SK-N-SH treated with all-trans-retinoic acid at 6 μM for 48 hours (cell line): ENCODE results near the gene ZAR1L.

Experiments used
- ATAC-seq: fragments of 200-7000 bp; cut with Tn5 transposase; 3 replicates; pipeline ENCODE4 v1.9.1; 2020; ENCODE audit warnings: mild to moderate bottlenecking, moderate library complexity
- ARNTL ChIP-seq: fragments of 450-650 bp; formaldehyde crosslinking; IDR thresholded peaks from 2 replicates; pipeline ENCODE4 v1.5.0; 2020; ENCODE audit warnings: low read depth, mild to moderate bottlenecking, moderate library complexity, borderline replicate concordance
- BACH2 ChIP-seq: fragments of 250-450 bp; sonication (Bioruptor Pico); IDR thresholded peaks from 2 replicates; pipeline ENCODE4 v1.9.0; 2021; ENCODE audit warnings: mild to moderate bottlenecking, borderline replicate concordance
- CSDC2 ChIP-seq: fragments of 250-450 bp; sonication (Bioruptor Pico); IDR thresholded peaks from 2 replicates; pipeline ENCODE4 v1.5.0; 2020; ENCODE audit warnings: mild to moderate bottlenecking, moderate library complexity
- ESRRG ChIP-seq: fragments of 250-450 bp; sonication (Bioruptor Pico); IDR thresholded peaks from 2 replicates; pipeline ENCODE4 v1.6.1; 2021; ENCODE audit warnings: mild to moderate bottlenecking
- GLIS3 ChIP-seq: fragments of 250-450 bp; sonication (Bioruptor Pico); IDR thresholded peaks from 2 replicates; pipeline ENCODE4 v1.5.0; 2020; ENCODE audit warnings: mild to moderate bottlenecking, moderate library complexity
- ISL1 ChIP-seq: fragments of 250-450 bp; sonication (Bioruptor Pico); IDR thresholded peaks from 2 replicates; pipeline ENCODE4 v2.1.2; 2022; ENCODE audit warnings: mild to moderate bottlenecking, moderate library complexity
- OSR1 ChIP-seq: fragments of 250-450 bp; sonication (Bioruptor Pico); IDR thresholded peaks from 2 replicates; pipeline ENCODE4 v1.8.0; 2022; ENCODE audit warnings: moderate library complexity, mild to moderate bottlenecking, inconsistent platforms
- POU6F1 ChIP-seq: fragments of 250-450 bp; sonication (Bioruptor Pico); IDR thresholded peaks from 2 replicates; pipeline ENCODE4 v1.8.0; 2021; ENCODE audit warnings: low read depth, mild to moderate bottlenecking, moderate library complexity, borderline replicate concordance
- PPARA ChIP-seq: fragments of 250-450 bp; sonication (Bioruptor Pico); IDR thresholded peaks from 2 replicates; pipeline ENCODE4 v1.5.0; 2020; ENCODE audit warnings: mild to moderate bottlenecking, borderline replicate concordance
- RARB ChIP-seq: fragments of 250-450 bp; sonication (Bioruptor Pico); IDR thresholded peaks from 2 replicates; pipeline ENCODE4 v1.8.0; 2021; ENCODE audit warnings: mild to moderate bottlenecking, moderate library complexity
- SNAI2 ChIP-seq: fragments of 250-450 bp; sonication (Bioruptor Pico); IDR thresholded peaks from 2 replicates; pipeline ENCODE4 v1.5.0; 2020; ENCODE audit warnings: mild to moderate bottlenecking, moderate library complexity
- TCF4 ChIP-seq: fragments of 250-450 bp; sonication (Bioruptor Pico); IDR thresholded peaks from 2 replicates; pipeline ENCODE4 v1.8.0; 2021; ENCODE audit warnings: mild to moderate bottlenecking, moderate library complexity, borderline replicate concordance
- TOX ChIP-seq: fragments of 250-450 bp; sonication (Bioruptor Pico); IDR thresholded peaks from 2 replicates; pipeline ENCODE4 v1.8.0; 2021; ENCODE audit warnings: mild to moderate bottlenecking, moderate library complexity, borderline replicate concordance
- ZFP30 ChIP-seq: fragments of 450-650 bp; formaldehyde crosslinking; IDR thresholded peaks from 2 replicates; pipeline ENCODE4 v1.5.0; 2022; ENCODE audit warnings: mild to moderate bottlenecking, moderate library complexity
- ZNF565 ChIP-seq: fragments of 450-650 bp; formaldehyde crosslinking; conservative IDR thresholded peaks from 2 replicates; pipeline ENCODE4 v1.5.0; 2020; ENCODE audit warnings: low read depth, mild to moderate bottlenecking, moderate library complexity
- ZNF70 ChIP-seq: fragments of 450-650 bp; formaldehyde crosslinking; IDR thresholded peaks from 2 replicates; pipeline ENCODE4 v1.5.0; 2020; ENCODE audit warnings: mild to moderate bottlenecking, moderate library complexity
- ZNF8 ChIP-seq: fragments of 450-650 bp; formaldehyde crosslinking; IDR thresholded peaks from 2 replicates; pipeline ENCODE4 v1.5.0; 2020; ENCODE audit warnings: mild to moderate bottlenecking, moderate library complexity
- TF ChIP-seq, protein P1 (sequence below): fragments of 250-450 bp; sonication (Bioruptor Pico); IDR thresholded peaks from 2 replicates; pipeline ENCODE4 v1.5.0; 2020; ENCODE audit warnings: mild to moderate bottlenecking, moderate library complexity
- TF ChIP-seq, protein P2 (sequence below): fragments of 250-450 bp; sonication (Bioruptor Pico); IDR thresholded peaks from 2 replicates; pipeline ENCODE4 v1.8.0; 2020; ENCODE audit warnings: mild to moderate bottlenecking, moderate library complexity, borderline replicate concordance
- TF ChIP-seq, protein P3 (sequence below): fragments of 250-450 bp; sonication (Bioruptor Pico); IDR thresholded peaks from 2 replicates; pipeline ENCODE4 v1.5.1; 2021; ENCODE audit warnings: mild to moderate bottlenecking, moderate library complexity

The ZAR1L gene

DNA sequence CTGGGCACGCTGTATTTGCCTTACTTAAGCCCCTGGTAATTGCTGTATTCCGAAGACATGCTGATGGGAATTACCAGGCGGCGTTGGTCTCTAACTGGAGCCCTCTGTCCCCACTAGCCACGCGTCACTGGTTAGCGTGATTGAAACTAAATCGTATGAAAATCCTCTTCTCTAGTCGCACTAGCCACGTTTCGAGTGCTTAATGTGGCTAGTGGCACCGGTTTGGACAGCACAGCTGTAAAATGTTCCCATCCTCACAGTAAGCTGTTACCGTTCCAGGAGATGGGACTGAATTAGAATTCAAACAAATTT is 821 bp upstream of the ZAR1L start (continued):
- no peak for TF ChIP-seq ISL1 (CRISPR knock-in tag)
- TF ChIP-seq ZNF8 = no peak
- TF ChIP-seq ZNF565 = no peak

DNA sequence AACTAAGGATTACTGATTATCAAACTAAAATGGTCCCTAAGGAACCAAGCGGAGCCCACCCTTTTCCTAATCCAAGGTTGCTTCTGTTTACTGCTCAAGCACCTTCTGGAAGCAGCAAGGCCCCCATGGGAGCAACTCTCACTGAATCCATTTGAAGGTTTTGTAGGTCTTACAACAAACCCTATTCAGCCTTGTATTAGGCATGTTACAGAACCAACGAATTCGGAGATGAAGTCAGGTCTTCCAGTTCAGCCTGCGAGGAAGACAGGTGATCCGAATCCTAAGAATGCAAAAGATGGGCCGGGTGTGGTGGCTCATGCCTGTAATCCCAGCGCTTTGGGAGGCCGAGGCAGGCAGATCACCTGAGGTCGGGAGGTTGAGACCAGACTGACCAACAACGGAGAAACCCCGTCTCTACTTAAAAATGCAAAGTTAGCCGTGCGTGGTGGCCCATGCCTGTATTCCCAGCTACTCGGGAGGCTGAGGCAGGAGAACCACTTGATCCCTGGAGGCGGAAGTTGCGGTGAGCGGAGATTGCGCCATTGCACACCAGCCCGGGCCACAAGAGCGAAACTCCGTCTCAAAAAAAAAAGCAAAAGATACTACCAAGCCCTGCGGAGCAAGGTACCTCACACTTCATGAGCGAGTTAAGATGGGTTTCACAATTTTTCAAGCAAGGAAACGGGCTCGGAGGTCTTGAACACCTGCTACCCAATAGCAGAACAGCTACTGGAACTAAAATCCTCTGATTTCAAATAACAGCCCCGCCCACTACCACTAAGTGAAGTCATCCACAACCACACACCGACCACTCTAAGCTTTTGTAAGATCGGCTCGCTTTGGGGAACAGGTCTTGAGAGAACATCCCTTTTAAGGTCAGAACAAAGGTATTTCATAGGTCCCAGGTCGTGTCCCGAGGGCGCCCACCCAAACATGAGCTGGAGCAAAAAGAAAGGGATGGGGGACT is 609 bp downstream of the ZAR1L start:
- peak; percentile 8; the same call in 2 of the 3 replicates for ATAC-seq
- TF ChIP-seq, protein P1, sequence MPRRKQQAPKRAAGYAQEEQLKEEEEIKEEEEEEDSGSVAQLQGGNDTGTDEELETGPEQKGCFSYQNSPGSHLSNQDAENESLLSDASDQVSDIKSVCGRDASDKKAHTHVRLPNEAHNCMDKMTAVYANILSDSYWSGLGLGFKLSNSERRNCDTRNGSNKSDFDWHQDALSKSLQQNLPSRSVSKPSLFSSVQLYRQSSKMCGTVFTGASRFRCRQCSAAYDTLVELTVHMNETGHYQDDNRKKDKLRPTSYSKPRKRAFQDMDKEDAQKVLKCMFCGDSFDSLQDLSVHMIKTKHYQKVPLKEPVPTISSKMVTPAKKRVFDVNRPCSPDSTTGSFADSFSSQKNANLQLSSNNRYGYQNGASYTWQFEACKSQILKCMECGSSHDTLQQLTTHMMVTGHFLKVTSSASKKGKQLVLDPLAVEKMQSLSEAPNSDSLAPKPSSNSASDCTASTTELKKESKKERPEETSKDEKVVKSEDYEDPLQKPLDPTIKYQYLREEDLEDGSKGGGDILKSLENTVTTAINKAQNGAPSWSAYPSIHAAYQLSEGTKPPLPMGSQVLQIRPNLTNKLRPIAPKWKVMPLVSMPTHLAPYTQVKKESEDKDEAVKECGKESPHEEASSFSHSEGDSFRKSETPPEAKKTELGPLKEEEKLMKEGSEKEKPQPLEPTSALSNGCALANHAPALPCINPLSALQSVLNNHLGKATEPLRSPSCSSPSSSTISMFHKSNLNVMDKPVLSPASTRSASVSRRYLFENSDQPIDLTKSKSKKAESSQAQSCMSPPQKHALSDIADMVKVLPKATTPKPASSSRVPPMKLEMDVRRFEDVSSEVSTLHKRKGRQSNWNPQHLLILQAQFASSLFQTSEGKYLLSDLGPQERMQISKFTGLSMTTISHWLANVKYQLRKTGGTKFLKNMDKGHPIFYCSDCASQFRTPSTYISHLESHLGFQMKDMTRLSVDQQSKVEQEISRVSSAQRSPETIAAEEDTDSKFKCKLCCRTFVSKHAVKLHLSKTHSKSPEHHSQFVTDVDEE = no peak
- TF ChIP-seq POU6F1 (CRISPR knock-in tag) = no peak

GRCh38 chr13:32311188-32311897 is 3.8 kb downstream of the ZAR1L start:
- TF ChIP-seq RARB (CRISPR knock-in tag) (no peak), CSDC2 (no peak), TCF4 (CRISPR knock-in tag) (no peak), ISL1 (CRISPR knock-in tag) (no peak), SNAI2 (CRISPR knock-in tag) (no peak)
- TF ChIP-seq, protein P2, sequence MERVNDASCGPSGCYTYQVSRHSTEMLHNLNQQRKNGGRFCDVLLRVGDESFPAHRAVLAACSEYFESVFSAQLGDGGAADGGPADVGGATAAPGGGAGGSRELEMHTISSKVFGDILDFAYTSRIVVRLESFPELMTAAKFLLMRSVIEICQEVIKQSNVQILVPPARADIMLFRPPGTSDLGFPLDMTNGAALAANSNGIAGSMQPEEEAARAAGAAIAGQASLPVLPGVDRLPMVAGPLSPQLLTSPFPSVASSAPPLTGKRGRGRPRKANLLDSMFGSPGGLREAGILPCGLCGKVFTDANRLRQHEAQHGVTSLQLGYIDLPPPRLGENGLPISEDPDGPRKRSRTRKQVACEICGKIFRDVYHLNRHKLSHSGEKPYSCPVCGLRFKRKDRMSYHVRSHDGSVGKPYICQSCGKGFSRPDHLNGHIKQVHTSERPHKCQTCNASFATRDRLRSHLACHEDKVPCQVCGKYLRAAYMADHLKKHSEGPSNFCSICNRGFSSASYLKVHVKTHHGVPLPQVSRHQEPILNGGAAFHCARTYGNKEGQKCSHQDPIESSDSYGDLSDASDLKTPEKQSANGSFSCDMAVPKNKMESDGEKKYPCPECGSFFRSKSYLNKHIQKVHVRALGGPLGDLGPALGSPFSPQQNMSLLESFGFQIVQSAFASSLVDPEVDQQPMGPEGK = no peak
- TF ChIP-seq, protein P3, sequence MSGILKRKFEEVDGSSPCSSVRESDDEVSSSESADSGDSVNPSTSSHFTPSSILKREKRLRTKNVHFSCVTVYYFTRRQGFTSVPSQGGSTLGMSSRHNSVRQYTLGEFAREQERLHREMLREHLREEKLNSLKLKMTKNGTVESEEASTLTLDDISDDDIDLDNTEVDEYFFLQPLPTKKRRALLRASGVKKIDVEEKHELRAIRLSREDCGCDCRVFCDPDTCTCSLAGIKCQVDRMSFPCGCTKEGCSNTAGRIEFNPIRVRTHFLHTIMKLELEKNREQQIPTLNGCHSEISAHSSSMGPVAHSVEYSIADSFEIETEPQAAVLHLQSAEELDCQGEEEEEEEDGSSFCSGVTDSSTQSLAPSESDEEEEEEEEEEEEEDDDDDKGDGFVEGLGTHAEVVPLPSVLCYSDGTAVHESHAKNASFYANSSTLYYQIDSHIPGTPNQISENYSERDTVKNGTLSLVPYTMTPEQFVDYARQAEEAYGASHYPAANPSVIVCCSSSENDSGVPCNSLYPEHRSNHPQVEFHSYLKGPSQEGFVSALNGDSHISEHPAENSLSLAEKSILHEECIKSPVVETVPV (CRISPR knock-in tag) = no peak
- no peak for ATAC-seq

DNA sequence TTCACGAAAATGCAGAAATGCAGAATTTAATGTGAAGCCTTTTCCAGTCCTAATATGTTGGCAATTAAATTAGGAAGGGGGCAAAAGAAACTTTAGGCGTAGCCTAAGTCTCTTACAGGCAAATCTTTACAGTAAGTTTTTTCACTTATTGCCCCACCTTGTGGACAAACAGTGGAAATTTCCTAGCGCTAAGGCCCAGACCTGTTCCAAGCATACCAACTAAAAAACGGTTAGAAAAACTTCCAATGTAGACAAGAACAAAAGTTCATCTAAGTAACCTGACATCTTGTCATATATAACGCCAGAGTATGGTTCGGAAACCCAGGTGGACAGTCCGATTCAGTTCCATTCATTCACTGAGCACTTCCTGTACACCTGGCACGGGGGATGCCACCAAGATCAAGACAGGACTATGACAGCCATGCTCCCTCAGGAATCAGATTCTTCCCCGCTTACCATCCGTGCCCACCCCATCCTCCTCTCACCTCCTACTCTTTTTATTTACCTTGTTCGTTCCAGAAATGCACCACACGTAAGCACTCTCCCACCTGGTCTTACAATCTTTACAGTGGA is 4.9 kb downstream of the ZAR1L start:
- peak; percentile 90 for ATAC-seq
- TF ChIP-seq TCF4 (CRISPR knock-in tag) (no peak), GLIS3 (CRISPR knock-in tag) (no peak), TOX (CRISPR knock-in tag) (no peak), POU6F1 (CRISPR knock-in tag) (no peak), ZNF8 (no peak), CSDC2 (no peak), OSR1 (CRISPR knock-in tag) (no peak), ARNTL (no peak), BACH2 (CRISPR knock-in tag) (no peak), ZNF70 (CRISPR knock-in tag) (no peak), ESRRG (no peak), RARB (CRISPR knock-in tag) (no peak), ZFP30 (CRISPR knock-in tag) (no peak), PPARA (no peak), ZNF565 (no peak)
- TF ChIP-seq, protein P3 (CRISPR knock-in tag) = no peak
- TF ChIP-seq, protein P2 = no peak
